Measurements from ENCODE around the gene TCF25. TPM values are rescaled to one million over a fixed set of nuclear protein-coding genes. Genes with fewer than 3 reads are reported as not detected.
A peak's percentile ranks its signal among the peaks of the same experiment; 100 is the strongest.

Gene TCF25
- total RNA-seq, 1 experiment from 2014 or later = 298 TPM

DNA sequence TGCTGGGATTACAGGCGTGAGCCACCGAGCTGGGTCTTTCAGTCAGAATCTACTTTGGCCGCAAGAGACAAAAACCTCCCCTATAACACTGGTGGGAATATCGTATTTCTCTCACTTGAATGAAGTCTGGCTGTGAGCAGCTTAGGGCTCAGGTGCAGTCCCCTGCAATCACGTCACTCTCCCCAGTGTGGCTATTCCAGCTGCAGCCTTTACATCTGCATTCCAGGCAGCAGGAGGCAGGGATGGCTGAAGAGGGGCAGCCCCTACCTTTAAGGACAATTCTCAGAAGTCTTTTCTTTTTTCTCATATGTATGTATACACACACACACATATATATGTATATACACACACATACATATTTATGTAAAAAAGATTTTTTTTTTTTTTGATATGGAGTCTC lies 78.1 kb downstream of the TCF25 start:
- Histone ChIP-seq H3K4me1 (replicated peaks; ENCODE audit: insufficient read depth) (no peaks in the 10 kb centered on the region), H3K9me3 (ENCODE audit: insufficient read depth, low read depth) (no peaks in the 10 kb centered on the region), H3K27ac (no peak overlapping the region), H3K4me2 (no peak overlapping the region), H2AFZ (no peak overlapping the region), H4K20me1 (ENCODE audit: insufficient read depth) (no peaks in the 10 kb centered on the region; the same call in 1 of the 2 replicates), H3K9me2 (ENCODE audit: insufficient read depth) (no peaks in the 10 kb centered on the region), H3K79me2 (ENCODE audit: low read depth) (no peaks in the 10 kb centered on the region), H3K4me3 (no peak overlapping the region), H3K36me3 (ENCODE audit: low read depth) (no peaks in the 10 kb centered on the region), H3K27me3 (ENCODE audit: insufficient read depth, low read depth) (0 out of 2 replicates have a peak, but pooled peaks cover 3% of the 10 kb centered on the region), H3F3A (ENCODE audit: insufficient read depth, low read depth) (no peaks in the 10 kb centered on the region)
- POLR2A ChIA-PET (ENCODE audit: unreplicated experiment) = no interaction called here
- no peak for DNase-seq
- TSS peak; percentile 26 for BruUV-seq (replicated peaks)
- intact Hi-C loops (cut with micrococcal nuclease; ENCODE audit: unreplicated experiment) = no loop called here
- TF ChIP-seq EZH2 (IDR thresholded peaks at IDR 0.05; ENCODE audit: low read depth) = no peak
- TF ChIP-seq, protein P1, sequence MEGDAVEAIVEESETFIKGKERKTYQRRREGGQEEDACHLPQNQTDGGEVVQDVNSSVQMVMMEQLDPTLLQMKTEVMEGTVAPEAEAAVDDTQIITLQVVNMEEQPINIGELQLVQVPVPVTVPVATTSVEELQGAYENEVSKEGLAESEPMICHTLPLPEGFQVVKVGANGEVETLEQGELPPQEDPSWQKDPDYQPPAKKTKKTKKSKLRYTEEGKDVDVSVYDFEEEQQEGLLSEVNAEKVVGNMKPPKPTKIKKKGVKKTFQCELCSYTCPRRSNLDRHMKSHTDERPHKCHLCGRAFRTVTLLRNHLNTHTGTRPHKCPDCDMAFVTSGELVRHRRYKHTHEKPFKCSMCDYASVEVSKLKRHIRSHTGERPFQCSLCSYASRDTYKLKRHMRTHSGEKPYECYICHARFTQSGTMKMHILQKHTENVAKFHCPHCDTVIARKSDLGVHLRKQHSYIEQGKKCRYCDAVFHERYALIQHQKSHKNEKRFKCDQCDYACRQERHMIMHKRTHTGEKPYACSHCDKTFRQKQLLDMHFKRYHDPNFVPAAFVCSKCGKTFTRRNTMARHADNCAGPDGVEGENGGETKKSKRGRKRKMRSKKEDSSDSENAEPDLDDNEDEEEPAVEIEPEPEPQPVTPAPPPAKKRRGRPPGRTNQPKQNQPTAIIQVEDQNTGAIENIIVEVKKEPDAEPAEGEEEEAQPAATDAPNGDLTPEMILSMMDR (conservative IDR thresholded peaks at IDR 0.05) = no peak
- CTCF ChIA-PET = no interaction called here

DNA sequence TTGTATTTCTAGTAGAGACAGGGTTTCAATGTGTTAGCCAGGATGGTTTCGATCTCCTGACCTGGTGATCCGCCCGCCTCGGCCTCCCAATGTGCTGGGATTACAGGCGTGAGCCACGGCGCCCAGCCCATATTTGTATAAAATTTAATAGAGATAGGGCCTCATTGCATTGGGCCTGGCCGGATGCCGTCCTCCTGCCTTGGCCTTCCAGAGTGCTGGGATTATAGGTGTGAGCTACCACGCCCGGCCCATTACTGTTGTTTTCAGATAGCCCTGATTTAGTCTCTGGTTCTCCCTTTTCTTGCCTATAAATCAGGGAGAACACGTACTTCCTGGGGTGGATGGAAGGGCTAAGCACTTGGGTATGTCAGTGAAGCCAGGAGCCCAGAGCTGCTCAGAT lies 78.7 kb downstream of the TCF25 start:
- no peak overlapping the region for H2AFZ ChIP-seq
- H3K79me2 ChIP-seq (ENCODE audit: low read depth) = no peaks in the 10 kb centered on the region
- no peak overlapping the region for H3K4me2 ChIP-seq
- ChIA-PET POLR2A (ENCODE audit: unreplicated experiment) (no interaction called here), CTCF (interaction anchor here (0.6 kb wide), 1 partner anchor 11 kb away, joined by 5 read pairs; no protein-coding TSS in a partner anchor)
- no peaks in the 10 kb centered on the region for H3K4me1 ChIP-seq (replicated peaks; ENCODE audit: insufficient read depth)
- TF ChIP-seq, protein P1 (conservative IDR thresholded peaks at IDR 0.05) = no peak
- TF ChIP-seq EZH2 (IDR thresholded peaks at IDR 0.05; ENCODE audit: low read depth) = no peak
- no peak overlapping the region for H3K27ac ChIP-seq
- no peaks in the 10 kb centered on the region for H3F3A ChIP-seq (ENCODE audit: insufficient read depth, low read depth)
- H3K36me3 ChIP-seq (ENCODE audit: low read depth) = no peaks in the 10 kb centered on the region
- H4K20me1 ChIP-seq (ENCODE audit: insufficient read depth) = no peaks in the 10 kb centered on the region; the same call in 1 of the 2 replicates
- no peaks in the 10 kb centered on the region for H3K9me3 ChIP-seq (ENCODE audit: insufficient read depth, low read depth)
- no peaks in the 10 kb centered on the region for H3K9me2 ChIP-seq (ENCODE audit: insufficient read depth)
- DNase-seq = no peak
- BruUV-seq (replicated peaks) = no TSS peak
- intact Hi-C loops (cut with micrococcal nuclease; ENCODE audit: unreplicated experiment) = no loop called here
- no peak overlapping the region for H3K4me3 ChIP-seq
- 0 out of 2 replicates have a peak, but pooled peaks cover 3% of the 10 kb centered on the region for H3K27me3 ChIP-seq (ENCODE audit: insufficient read depth, low read depth)

DNA sequence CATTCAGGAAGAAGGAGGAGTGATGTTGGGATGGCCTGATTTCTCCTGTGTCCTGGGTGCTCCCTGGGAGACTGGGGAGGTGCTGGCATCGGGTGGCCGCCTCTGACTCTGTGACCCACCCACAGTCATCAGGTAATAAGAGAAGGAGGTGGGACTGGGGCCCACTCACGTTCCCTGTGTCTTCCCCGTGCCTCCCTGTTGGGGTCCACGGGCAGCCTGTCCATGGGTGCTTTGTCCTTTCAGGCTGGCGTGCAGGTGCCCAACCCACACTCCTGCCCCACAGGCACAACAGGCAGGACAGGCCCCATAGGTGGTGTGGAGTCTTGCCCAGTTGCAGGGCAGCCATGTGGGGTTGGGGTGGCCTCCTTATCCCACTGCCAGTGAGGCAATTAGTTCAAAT lies 79.2 kb downstream of the TCF25 start:
- Histone ChIP-seq H3K4me1 (replicated peaks; ENCODE audit: insufficient read depth) (no peaks in the 10 kb centered on the region), H3K9me3 (ENCODE audit: insufficient read depth, low read depth) (no peaks in the 10 kb centered on the region), H4K20me1 (ENCODE audit: insufficient read depth) (no peaks in the 10 kb centered on the region; the same call in 1 of the 2 replicates), H3F3A (ENCODE audit: insufficient read depth, low read depth) (no peaks in the 10 kb centered on the region), H3K27me3 (ENCODE audit: insufficient read depth, low read depth) (0 out of 2 replicates have a peak, but pooled peaks cover 3% of the 10 kb centered on the region), H3K27ac (no peak overlapping the region), H3K36me3 (ENCODE audit: low read depth) (no peaks in the 10 kb centered on the region), H3K4me2 (no peak overlapping the region), H3K9me2 (ENCODE audit: insufficient read depth) (no peaks in the 10 kb centered on the region), H3K4me3 (no peak overlapping the region), H3K79me2 (ENCODE audit: low read depth) (no peaks in the 10 kb centered on the region), H2AFZ (no peak overlapping the region)
- CTCF ChIA-PET = interaction anchor here (0.6 kb wide), 1 partner anchor 12 kb away, joined by 5 read pairs; no protein-coding TSS in a partner anchor
- TF ChIP-seq EZH2 (IDR thresholded peaks at IDR 0.05; ENCODE audit: low read depth) = no peak
- TF ChIP-seq, protein P1 (conservative IDR thresholded peaks at IDR 0.05) = no peak
- intact Hi-C loops (cut with micrococcal nuclease; ENCODE audit: unreplicated experiment) = no loop called here
- DNase-seq = no peak
- BruUV-seq (replicated peaks) = no TSS peak
- POLR2A ChIA-PET (ENCODE audit: unreplicated experiment) = no interaction called here

Measured in PC-9 (cell line).